BLaER1 treated with 17β-estradiol and CSF1 and Interleukin-3, amounts not matched to agents 10 nM and 100 nM (cell line): ENCODE results near the gene MAGI2.

Source experiments
- H3K27ac ChIP-seq, 11 experiments: shearing (Covaris generic); formaldehyde crosslinking; 2 replicates each; pipeline ENCODE4 v1.8.1; 2022
- H3K27me3 ChIP-seq, 11 experiments: shearing (Covaris generic); formaldehyde crosslinking; 2 replicates each; pipeline ENCODE4 v1.8.1; 2022
- H3K36me3 ChIP-seq, 11 experiments: shearing (Covaris generic); formaldehyde crosslinking; 2 replicates each; pipeline ENCODE4 v1.8.1; 2022
- H3K4me1 ChIP-seq, 10 experiments: shearing (Covaris generic); formaldehyde crosslinking; 2 replicates each; pipeline ENCODE4 v1.8.1; 2022
- H3K4me2 ChIP-seq, 11 experiments: shearing (Covaris generic); formaldehyde crosslinking; 2 replicates each; pipeline ENCODE4 v1.8.1; 2022
- H3K4me3 ChIP-seq, 10 experiments: shearing (Covaris generic); formaldehyde crosslinking; 2 replicates each; pipeline ENCODE4 v1.8.1; 2022
- H3K9ac ChIP-seq, 11 experiments: shearing (Covaris generic); formaldehyde crosslinking; 2 replicates each; pipeline ENCODE4 v1.8.1; 2022
- H3K9me3 ChIP-seq, 11 experiments: shearing (Covaris generic); formaldehyde crosslinking; replicated peaks in 1 of 11; 2 replicates each; pipeline ENCODE4 v1.8.1; 2022
- H4K20me1 ChIP-seq, 11 experiments: shearing (Covaris generic); formaldehyde crosslinking; 2 replicates each; pipeline ENCODE4 v1.8.1; 2022
- Cebpa-rat ChIP-seq, 11 experiments: shearing (Covaris generic); IDR thresholded peaks; 2 replicates each; pipeline ENCODE4 v1.8.1; 2022

The MAGI2 gene

DNA sequence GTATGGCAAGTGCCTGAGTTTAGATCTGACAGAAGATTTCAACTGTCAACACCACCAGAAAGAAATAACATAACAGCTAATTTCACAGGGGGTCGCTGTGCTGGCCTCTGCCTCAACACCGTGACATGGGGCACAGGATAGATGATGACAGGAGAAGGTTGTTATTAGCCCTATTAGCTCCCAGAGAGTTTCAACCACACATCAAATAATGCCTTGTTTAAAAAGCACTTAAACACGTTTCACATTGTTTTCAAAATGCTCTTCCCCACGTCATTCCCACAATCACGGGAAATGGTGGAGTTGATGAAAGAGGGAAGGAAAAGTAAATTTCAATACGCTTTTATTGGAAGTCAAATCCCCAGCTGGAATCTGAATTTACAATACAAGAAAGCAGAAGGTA is 184.7 kb downstream of the MAGI2 start:
- no peak overlapping the region for H3K27ac ChIP-seq
- 0 out of 20 replicates have a peak, but pooled peaks cover 0 to 4% (median 0%) of the 10 kb centered on the region in 10 experiments for H3K4me1 ChIP-seq
- no peaks in the 10 kb centered on the region for H3K27me3 ChIP-seq
- H3K4me3 ChIP-seq = no peak overlapping the region
- TF ChIP-seq Cebpa-rat (IDR thresholded peaks at IDR 0.05) = no peak
- H3K4me2 ChIP-seq = no peak overlapping the region
- H3K9me3 ChIP-seq = no peaks in the 10 kb centered on the region
- no peaks in the 10 kb centered on the region for H4K20me1 ChIP-seq
- no peak overlapping the region for H3K9ac ChIP-seq
- H3K36me3 ChIP-seq = no peaks in the 10 kb centered on the region

DNA sequence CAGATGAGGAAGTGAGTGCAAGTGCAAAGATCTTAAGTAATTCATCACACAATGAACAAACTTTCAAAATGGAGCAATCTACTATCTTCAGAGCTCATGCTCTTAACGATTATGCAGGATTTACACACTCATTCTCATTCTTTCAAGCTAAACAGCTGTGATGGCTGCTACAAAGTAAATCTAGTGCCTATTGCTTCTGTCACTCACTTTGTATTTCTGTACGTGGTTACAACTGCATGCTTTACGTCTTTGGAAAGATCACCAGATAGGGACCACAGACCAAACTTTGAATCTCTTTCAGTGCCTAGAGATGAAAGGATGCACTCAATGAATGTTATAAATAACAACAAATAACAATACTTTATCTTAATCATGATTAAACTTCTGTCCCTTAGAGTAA is 194.6 kb downstream of the MAGI2 start:
- Histone ChIP-seq H3K4me1 (no peaks in the 10 kb centered on the region), H3K27me3 (no peaks in the 10 kb centered on the region), H4K20me1 (no peaks in the 10 kb centered on the region), H3K27ac (no peak overlapping the region), H3K36me3 (no peaks in the 10 kb centered on the region), H3K9ac (no peak overlapping the region), H3K9me3 (no peaks in the 10 kb centered on the region), H3K4me2 (no peak overlapping the region), H3K4me3 (no peak overlapping the region)
- no peak for TF ChIP-seq Cebpa-rat (IDR thresholded peaks at IDR 0.05)

DNA sequence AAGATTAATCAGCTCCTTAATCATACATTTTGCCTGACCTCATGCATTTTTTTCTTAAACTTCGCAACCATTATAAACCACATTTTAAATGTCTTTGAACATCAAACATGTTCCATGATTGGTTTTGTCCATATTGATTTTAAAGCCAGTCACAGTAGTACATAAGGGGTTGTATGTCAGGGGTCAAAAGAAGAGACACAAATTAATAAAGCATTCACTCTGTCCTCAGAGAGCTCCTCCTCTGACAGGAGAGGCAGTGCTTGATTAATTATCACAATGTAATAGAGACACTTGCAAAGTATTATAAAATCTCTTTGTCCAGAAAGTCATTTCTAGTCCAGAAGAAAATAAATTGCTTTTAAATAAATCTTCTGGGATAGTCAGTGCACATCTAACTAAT is 195.5 kb downstream of the MAGI2 start:
- Histone ChIP-seq H3K4me1 (no peaks in the 10 kb centered on the region), H3K4me2 (no peak overlapping the region), H3K36me3 (no peaks in the 10 kb centered on the region), H3K9ac (no peak overlapping the region), H3K27ac (no peak overlapping the region), H4K20me1 (no peaks in the 10 kb centered on the region), H3K27me3 (no peaks in the 10 kb centered on the region), H3K9me3 (no peaks in the 10 kb centered on the region), H3K4me3 (no peak overlapping the region)
- no peak for TF ChIP-seq Cebpa-rat (IDR thresholded peaks at IDR 0.05)

DNA sequence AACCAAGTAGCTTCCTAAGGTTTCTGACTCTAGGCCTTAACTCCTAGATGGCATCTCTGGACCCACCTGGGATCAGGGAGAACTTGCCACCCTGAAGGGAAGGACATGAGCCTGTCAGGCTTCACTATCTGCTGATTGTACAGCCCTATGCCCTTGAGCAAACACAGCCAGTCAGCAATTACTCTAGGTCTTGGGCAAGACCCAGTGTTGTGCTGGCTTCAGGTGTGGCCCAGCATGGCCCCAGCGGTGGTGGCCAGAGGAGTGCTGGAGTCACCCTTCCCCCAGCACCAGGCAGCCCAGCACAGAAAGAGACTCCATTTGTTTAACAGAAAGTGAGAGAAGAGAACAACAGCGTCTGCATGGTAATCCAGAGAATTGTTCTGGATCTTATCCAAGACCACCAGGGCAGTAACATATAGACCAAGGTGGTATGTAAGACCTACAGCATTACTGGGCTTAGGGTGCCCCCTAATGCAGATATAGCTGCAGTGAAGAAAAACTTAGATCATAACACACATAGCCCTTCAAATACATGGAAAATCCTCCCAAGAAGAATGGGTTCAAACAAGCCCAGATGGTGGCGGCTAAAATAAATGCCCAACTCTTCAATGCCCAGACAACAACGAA is 207.7 kb downstream of the MAGI2 start:
- H3K27ac ChIP-seq = no peak overlapping the region
- H3K4me2 ChIP-seq = no peak overlapping the region
- H3K36me3 ChIP-seq = no peaks in the 10 kb centered on the region
- H3K9ac ChIP-seq = no peak overlapping the region
- peaks cover 0 to 15% (median 0%) of the 10 kb centered on the region in 10 experiments; a peak in 7 of 20 replicates for H3K4me1 ChIP-seq
- H3K27me3 ChIP-seq = no peaks in the 10 kb centered on the region
- no peak overlapping the region for H3K4me3 ChIP-seq
- no peaks in the 10 kb centered on the region for H4K20me1 ChIP-seq
- H3K9me3 ChIP-seq = 0 out of 22 replicates have a peak, but pooled peaks cover 0 to 4% (median 0%) of the 10 kb centered on the region in 11 experiments
- TF ChIP-seq Cebpa-rat (IDR thresholded peaks at IDR 0.05) = no peak

DNA sequence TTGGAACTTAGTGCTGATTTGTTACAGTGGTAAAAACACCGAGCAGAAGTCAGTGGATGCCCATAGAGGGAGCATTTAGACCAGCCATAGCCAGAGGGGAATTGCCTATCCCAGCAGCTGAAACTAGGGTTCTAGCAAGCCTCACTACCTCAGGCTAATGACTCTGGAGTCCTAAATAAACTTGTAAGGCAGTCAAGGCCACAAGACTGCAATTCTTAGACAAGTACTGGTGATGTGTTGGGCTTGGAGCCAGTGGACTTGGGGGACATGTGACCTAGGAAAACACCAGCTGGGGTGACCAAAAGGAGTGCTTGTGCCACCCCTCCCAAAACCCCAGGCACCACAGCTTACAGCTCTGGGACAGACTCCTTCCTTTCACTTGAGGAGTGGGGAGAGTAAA is 209.0 kb downstream of the MAGI2 start:
- Histone ChIP-seq H3K36me3 (no peaks in the 10 kb centered on the region), H3K4me3 (no peak overlapping the region), H4K20me1 (no peaks in the 10 kb centered on the region), H3K9me3 (0 out of 22 replicates have a peak, but pooled peaks cover 0 to 4% (median 0%) of the 10 kb centered on the region in 11 experiments), H3K27ac (0 out of 22 replicates have a peak overlapping the region, but pooled peaks of 1 of the 11 experiments have one; percentile 12), H3K9ac (no peak overlapping the region), H3K27me3 (no peaks in the 10 kb centered on the region), H3K4me1 (peaks cover 0 to 27% (median 5%) of the 10 kb centered on the region in 10 experiments; a peak in 10 of 20 replicates), H3K4me2 (peak overlapping the region in 4 of 11 experiments; percentile 18 to 50 (median 36); a peak in 6 of 22 replicates)
- TF ChIP-seq Cebpa-rat (IDR thresholded peaks at IDR 0.05) = no peak

DNA sequence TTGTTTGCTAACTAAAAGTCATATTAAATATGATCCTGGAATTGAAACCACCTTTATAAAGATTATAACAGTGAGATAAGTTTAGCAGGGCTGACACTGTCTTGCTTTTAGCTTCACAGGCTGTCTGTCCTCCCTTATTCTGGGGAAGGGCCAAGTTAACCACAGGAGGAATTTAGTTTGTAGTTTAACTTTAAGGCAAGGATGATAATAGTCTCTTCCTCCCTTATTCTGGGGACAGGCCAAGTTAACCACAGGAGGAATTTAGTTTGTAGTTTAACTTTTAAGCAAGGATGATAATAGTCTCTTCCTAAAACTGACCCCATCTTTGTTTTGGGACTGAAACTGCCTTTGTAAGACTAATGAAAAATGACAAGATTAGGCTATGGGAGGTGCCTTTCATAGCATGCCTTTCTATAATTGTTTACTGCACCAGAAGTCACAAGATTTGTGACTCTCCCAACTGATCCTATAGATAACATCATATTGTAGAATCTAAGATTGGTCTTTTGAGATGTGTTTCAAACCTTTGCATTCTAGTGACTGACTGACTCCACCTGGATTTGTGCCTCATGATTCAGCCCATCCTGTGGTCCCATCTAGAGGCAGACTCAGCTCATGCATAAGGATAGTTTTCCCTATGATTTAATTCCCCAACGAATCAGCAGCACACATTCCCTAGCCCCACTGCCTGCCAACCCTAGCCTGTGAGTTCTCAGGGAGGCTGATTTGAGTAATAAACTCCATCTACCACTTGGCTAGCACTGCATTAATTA is 212.0 kb downstream of the MAGI2 start:
- Histone ChIP-seq H3K27me3 (no peaks in the 10 kb centered on the region), H3K36me3 (no peaks in the 10 kb centered on the region), H3K9me3 (0 out of 22 replicates have a peak, but pooled peaks cover 0 to 4% (median 0%) of the 10 kb centered on the region in 11 experiments), H3K9ac (no peak overlapping the region), H4K20me1 (no peaks in the 10 kb centered on the region), H3K4me2 (peak overlapping the region in 2 of 11 experiments; percentile 10 to 34; a peak in 3 of 22 replicates), H3K27ac (peak overlapping the region in 1 of 11 experiments; percentile 21; a peak in 1 of 22 replicates), H3K4me3 (no peak overlapping the region), H3K4me1 (peaks cover 0 to 40% (median 9%) of the 10 kb centered on the region in 10 experiments; a peak in 11 of 20 replicates)
- no peak for TF ChIP-seq Cebpa-rat (IDR thresholded peaks at IDR 0.05)

DNA sequence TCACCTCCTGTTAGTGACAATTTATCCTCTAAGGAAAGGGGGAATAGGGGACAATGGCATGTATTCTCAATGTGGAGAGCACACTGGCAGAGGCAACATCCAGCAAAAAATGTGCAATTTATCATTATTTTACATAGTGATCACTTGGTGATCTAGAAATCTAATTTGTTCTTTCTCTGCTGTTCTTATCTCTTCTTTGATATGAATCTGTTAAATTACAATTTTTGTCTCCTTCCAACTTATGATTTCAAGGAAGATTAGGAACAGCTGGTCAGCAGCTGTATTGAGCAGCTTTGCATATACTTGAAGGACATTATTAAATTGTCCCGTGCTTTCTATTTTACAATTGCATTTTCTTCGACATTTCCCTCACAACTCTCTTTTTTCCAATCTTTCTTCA is 213.1 kb downstream of the MAGI2 start:
- H3K36me3 ChIP-seq = no peaks in the 10 kb centered on the region
- no peak overlapping the region for H3K9ac ChIP-seq
- peak overlapping the region in 2 of 11 experiments; percentile 21 to 31; a peak in 2 of 22 replicates for H3K27ac ChIP-seq
- H3K4me2 ChIP-seq = peak overlapping the region in 1 of 11 experiments; percentile 65; a peak in 3 of 22 replicates
- no peaks in the 10 kb centered on the region for H3K27me3 ChIP-seq
- H4K20me1 ChIP-seq = no peaks in the 10 kb centered on the region
- TF ChIP-seq Cebpa-rat (IDR thresholded peaks at IDR 0.05) = no peak
- H3K4me1 ChIP-seq = peaks cover 0 to 40% (median 9%) of the 10 kb centered on the region in 10 experiments; a peak in 11 of 20 replicates
- H3K9me3 ChIP-seq = 0 out of 22 replicates have a peak, but pooled peaks cover 0 to 4% (median 0%) of the 10 kb centered on the region in 11 experiments
- no peak overlapping the region for H3K4me3 ChIP-seq

DNA sequence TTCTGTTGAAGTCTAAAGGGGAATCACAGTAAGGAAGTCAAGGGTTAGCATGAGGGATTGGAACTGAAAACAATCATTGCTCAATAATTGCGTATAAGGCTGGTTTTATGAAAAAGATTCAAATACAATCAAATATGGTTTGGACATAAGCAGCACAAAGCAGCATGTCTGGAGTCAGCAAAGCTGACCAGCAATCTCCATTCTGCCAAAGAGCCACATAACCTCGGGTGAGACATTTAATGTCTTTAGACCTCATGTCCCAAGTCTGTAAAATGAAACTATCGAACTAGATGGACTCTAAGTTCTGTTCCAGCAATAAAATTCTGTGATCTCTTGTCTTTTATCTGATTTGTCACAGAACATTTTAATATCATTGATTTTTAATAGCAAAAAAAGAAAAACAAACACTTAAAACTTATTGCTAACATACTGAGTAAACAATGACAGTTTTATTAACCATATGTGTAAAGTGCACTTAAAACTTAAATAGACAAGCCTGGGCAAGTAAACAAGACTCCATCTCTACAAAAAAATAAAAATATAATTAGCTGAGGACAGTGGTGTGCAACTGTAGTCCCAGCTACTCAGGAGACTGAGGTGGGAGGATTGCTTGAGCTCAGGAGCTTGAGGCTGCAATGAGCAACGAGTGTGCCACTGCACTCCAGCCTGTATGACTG is 217.0 kb downstream of the MAGI2 start:
- Histone ChIP-seq H3K9ac (no peak overlapping the region), H3K9me3 (no peaks in the 10 kb centered on the region), H3K36me3 (no peaks in the 10 kb centered on the region), H4K20me1 (no peaks in the 10 kb centered on the region), H3K4me1 (peaks cover 0 to 32% (median 6%) of the 10 kb centered on the region in 10 experiments; a peak in 10 of 20 replicates), H3K27me3 (no peaks in the 10 kb centered on the region), H3K27ac (no peak overlapping the region), H3K4me3 (no peak overlapping the region), H3K4me2 (no peak overlapping the region)
- no peak for TF ChIP-seq Cebpa-rat (IDR thresholded peaks at IDR 0.05)

DNA sequence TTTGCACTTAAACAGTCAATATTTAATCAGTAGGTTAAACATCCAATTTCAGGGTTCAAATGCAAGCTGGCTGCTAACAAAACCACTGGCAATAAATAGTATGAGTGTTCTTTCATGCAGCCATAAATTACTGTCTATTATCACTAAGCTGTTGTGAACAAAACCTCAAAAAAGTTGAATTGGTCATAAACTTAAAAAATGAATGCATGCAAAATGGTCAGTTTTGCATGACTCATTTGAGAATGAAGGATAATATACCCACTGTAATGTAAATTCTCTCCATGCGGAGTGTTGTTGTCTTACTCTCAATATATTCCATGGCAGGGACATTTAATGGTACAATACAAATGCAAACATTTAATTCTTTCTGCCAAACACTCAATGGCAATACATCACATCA is 226.4 kb downstream of the MAGI2 start:
- no peak overlapping the region for H3K4me3 ChIP-seq
- no peak for TF ChIP-seq Cebpa-rat (IDR thresholded peaks at IDR 0.05)
- H3K4me1 ChIP-seq = no peaks in the 10 kb centered on the region
- H3K4me2 ChIP-seq = no peak overlapping the region
- no peaks in the 10 kb centered on the region for H3K27me3 ChIP-seq
- no peaks in the 10 kb centered on the region for H3K36me3 ChIP-seq
- no peaks in the 10 kb centered on the region for H4K20me1 ChIP-seq
- no peak overlapping the region for H3K27ac ChIP-seq
- H3K9ac ChIP-seq = no peak overlapping the region
- no peaks in the 10 kb centered on the region for H3K9me3 ChIP-seq
